ENCODE results near the gene TMEM217.

GRCh38 chr6:37303091-37303660 is 45.2 kb upstream of the TMEM217 start:
- TF ChIP-seq, protein P1, sequence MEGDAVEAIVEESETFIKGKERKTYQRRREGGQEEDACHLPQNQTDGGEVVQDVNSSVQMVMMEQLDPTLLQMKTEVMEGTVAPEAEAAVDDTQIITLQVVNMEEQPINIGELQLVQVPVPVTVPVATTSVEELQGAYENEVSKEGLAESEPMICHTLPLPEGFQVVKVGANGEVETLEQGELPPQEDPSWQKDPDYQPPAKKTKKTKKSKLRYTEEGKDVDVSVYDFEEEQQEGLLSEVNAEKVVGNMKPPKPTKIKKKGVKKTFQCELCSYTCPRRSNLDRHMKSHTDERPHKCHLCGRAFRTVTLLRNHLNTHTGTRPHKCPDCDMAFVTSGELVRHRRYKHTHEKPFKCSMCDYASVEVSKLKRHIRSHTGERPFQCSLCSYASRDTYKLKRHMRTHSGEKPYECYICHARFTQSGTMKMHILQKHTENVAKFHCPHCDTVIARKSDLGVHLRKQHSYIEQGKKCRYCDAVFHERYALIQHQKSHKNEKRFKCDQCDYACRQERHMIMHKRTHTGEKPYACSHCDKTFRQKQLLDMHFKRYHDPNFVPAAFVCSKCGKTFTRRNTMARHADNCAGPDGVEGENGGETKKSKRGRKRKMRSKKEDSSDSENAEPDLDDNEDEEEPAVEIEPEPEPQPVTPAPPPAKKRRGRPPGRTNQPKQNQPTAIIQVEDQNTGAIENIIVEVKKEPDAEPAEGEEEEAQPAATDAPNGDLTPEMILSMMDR (IDR thresholded peaks at IDR 0.05) = no peak
- TF ChIP-seq EP300 (IDR thresholded peaks at IDR 0.05; ENCODE audit: low read depth) = no peak
- TF ChIP-seq POLR2A (IDR thresholded peaks at IDR 0.05) = no peak
